ENCODE measurements around the gene PMEPA1. TPM values are rescaled to one million over a fixed set of nuclear protein-coding genes. Genes with fewer than 3 reads are reported as not detected.
A peak's percentile ranks its signal among the peaks of the same experiment; 100 is the strongest.

Gene PMEPA1
- total RNA-seq, 1 donor from 2014 or later = 56.8 TPM

DNA sequence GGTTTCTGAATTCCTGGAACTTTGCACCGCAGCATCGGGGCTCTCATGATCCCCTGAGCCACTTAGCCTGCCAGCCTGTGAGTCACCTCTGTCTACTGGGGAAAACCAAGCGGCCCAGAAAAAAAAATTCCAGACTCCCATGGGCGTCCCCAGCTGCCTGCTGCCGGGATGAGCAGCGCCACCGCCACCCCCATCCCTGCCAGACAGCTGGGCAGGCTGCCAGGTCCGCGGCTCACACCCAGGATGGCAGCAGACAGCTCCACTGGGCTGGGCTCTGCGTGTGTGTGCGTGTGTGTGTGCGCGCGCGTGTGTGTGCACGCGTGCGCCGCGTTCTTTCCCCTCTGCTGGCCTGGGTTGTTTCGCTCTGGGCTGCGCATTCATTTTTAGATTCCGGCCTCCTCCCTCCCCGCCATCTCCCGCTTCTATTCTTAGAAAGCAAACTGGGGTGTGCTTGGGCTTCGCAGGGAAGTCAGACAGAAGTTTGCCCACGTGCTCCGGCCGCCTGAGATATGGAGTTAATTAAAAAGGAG is 38.9 kb upstream of the PMEPA1 start:
- Histone ChIP-seq H3K4me1 (peaks cover 6 to 25% of the 10 kb centered on the region in 2 donors), H3K27me3 (no peaks in the 10 kb centered on the region), H3K4me3 (peak overlapping the region; percentile 39 to 50), H3K9me3 (no peaks in the 10 kb centered on the region), H3K36me3 (no peaks in the 10 kb centered on the region), H3K27ac (peak overlapping the region; percentile 94 to 99)
- TF ChIP-seq, protein P1, sequence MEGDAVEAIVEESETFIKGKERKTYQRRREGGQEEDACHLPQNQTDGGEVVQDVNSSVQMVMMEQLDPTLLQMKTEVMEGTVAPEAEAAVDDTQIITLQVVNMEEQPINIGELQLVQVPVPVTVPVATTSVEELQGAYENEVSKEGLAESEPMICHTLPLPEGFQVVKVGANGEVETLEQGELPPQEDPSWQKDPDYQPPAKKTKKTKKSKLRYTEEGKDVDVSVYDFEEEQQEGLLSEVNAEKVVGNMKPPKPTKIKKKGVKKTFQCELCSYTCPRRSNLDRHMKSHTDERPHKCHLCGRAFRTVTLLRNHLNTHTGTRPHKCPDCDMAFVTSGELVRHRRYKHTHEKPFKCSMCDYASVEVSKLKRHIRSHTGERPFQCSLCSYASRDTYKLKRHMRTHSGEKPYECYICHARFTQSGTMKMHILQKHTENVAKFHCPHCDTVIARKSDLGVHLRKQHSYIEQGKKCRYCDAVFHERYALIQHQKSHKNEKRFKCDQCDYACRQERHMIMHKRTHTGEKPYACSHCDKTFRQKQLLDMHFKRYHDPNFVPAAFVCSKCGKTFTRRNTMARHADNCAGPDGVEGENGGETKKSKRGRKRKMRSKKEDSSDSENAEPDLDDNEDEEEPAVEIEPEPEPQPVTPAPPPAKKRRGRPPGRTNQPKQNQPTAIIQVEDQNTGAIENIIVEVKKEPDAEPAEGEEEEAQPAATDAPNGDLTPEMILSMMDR (IDR thresholded peaks at IDR 0.05) = no peak
- intact Hi-C loops (cut with DNase I) = loop anchor here (1.0 to 10.0 kb wide), 4 partner anchors 30 to 304 kb away; no protein-coding TSS in a partner anchor
- DNase-seq (ENCODE audit: low spot score in 2 of 2) = peak; percentile 85 to 94

DNA sequence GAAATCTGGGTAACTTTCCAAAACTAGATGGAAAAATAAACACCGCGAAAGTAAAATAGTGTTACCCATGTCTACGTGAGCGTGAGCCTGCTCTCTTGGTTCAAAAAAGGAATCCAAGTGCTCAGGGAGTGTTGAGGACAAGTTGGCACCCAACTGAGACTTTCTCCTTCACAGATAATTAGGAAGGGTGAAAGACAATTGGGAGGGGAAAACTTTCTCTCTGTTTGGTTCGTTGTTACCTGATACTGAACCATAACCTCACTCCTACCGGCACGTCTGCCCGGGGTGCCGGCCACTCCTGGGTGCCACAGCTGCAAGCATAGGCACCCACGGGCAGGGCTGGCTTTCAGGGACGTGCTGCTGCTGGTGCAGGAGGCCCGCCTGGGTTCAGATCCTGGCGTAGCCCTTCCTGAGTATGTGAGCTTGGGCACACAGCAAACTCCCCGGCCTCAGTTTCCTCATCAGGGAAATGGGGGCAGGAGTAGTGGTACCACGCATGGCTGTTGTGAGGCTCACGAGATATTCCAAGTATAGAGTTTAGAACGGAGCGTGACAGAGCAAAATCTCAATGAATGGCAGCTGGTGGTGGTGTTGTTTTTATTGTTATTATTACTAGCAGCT is 38.2 kb upstream of the PMEPA1 start:
- no peaks in the 10 kb centered on the region for H3K9me3 ChIP-seq

DNA sequence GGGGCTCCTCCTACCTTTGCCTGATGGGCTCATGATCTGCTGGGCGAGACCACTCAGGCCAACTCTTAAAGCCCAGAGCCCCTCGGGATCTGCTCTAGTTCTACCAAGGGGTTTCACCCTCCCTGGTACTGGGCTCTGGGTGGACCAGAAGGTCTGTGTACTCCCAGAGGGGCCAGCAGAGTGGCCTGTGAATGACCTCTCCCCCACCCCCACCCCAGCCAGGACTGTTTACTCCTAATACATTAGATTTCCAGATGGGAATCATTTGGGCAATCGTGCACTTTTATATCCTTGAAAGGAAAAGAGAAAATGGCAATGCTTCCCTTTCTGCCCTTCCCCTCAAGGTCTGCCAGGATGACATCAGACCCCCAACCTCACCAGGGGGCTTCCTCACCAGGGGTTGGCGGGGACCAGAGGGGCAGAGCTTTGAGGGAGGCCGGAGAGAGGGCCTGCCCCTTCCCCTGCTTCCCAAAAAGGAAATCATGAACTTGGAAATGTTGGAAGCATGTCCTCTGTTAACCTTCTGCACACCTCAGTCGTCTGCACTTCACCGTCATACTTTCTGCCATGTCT is 37.1 kb upstream of the PMEPA1 start:
- Histone ChIP-seq H3K27ac (peak overlapping the region in 1 of 2 donors; percentile 94), H3K9me3 (no peaks in the 10 kb centered on the region), H3K4me1 (peaks cover 6 to 25% of the 10 kb centered on the region in 2 donors), H3K27me3 (no peaks in the 10 kb centered on the region), H3K4me3 (no peak overlapping the region), H3K36me3 (no peaks in the 10 kb centered on the region)
- TF ChIP-seq, protein P1 (IDR thresholded peaks at IDR 0.05) = no peak
- no peak for DNase-seq (ENCODE audit: low spot score in 2 of 2)
- intact Hi-C loops (cut with DNase I) = loop anchor here (10.0 kb wide), 1 partner anchor 302 kb away; no protein-coding TSS in a partner anchor

More for the DNA sequence above, 38.2 kb upstream of the PMEPA1 start:
- H3K27ac ChIP-seq = peak overlapping the region; percentile 94 to 99
- peaks cover 6 to 25% of the 10 kb centered on the region in 2 donors for H3K4me1 ChIP-seq
- H3K4me3 ChIP-seq = peak overlapping the region; percentile 0 to 39
- no peak for DNase-seq (ENCODE audit: low spot score in 2 of 2)
- intact Hi-C loops (cut with DNase I) = loop anchor here (1.0 to 10.0 kb wide), 4 partner anchors 30 to 303 kb away; no protein-coding TSS in a partner anchor
- TF ChIP-seq, protein P1 (IDR thresholded peaks at IDR 0.05) = no peak
- no peaks in the 10 kb centered on the region for H3K36me3 ChIP-seq
- H3K27me3 ChIP-seq = no peaks in the 10 kb centered on the region

DNA sequence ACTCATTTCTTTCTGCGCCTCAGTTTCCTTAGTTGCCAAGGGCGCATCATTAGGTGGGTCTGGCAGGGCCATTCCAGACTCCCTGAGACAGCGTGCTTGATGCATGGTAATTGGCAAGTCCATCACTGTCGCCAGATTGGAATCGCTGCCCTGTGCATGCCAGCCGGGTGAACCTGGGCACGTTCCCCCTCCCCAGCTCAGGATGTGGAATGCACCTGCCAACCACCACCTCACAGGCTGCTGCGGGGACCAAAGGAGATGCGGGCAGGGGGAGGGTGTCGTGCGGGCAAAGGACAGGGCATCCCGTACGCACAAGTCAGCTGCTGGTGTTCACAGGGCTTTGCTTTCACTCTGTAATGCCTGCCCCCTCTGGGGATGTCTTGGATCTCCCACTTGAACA is 36.4 kb upstream of the PMEPA1 start:
- TF ChIP-seq, protein P1 (IDR thresholded peaks at IDR 0.05) = no peak
- intact Hi-C loops (cut with DNase I) = loop anchor here (10.0 kb wide), 1 partner anchor 301 kb away; no protein-coding TSS in a partner anchor
- Histone ChIP-seq H3K27me3 (no peaks in the 10 kb centered on the region), H3K27ac (no peak overlapping the region), H3K9me3 (no peaks in the 10 kb centered on the region), H3K4me3 (no peak overlapping the region), H3K4me1 (peaks cover 6 to 25% of the 10 kb centered on the region in 2 donors), H3K36me3 (no peaks in the 10 kb centered on the region)
- DNase-seq (ENCODE audit: low spot score in 2 of 2) = no peak

DNA sequence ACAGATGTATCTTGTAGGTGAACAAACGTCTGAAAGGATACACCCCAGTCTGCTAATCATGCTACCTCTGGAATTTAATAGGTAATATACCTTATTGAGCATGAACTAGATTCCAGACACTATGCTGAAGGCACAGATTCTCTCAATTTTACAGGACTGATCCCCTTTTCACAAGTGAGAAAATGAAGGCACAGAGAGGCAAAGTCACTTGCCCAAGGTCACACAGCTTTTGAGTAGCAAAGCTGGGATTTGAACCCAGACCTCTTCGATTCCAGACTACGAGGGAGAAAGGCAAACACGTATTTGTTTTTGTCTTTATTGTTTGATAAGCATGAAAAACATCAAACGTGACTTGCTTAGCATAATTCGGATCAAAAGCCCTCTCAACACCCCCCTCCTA is 34.4 kb upstream of the PMEPA1 start:
- Histone ChIP-seq H3K4me1 (peaks cover 6 to 17% of the 10 kb centered on the region in 2 donors), H3K9me3 (no peaks in the 10 kb centered on the region), H3K36me3 (no peaks in the 10 kb centered on the region), H3K27ac (no peak overlapping the region), H3K27me3 (no peaks in the 10 kb centered on the region), H3K4me3 (no peak overlapping the region)
- TF ChIP-seq, protein P1 (IDR thresholded peaks at IDR 0.05) = no peak
- DNase-seq (ENCODE audit: low spot score in 2 of 2) = no peak
- intact Hi-C loops (cut with DNase I) = loop anchor here (10.0 kb wide), 1 partner anchor 299 kb away; no protein-coding TSS in a partner anchor
